Panc1 (cell line): ENCODE results near the gene SLC15A1.

ENCODE experiments used
- POLR2AphosphoS5 ChIP-seq: IDR thresholded peaks from 2 replicates; pipeline ENCODE4 v1.6.1; 2012; ENCODE audit warnings: mild to moderate bottlenecking, low read depth, low read length, moderate library complexity
- SIN3A ChIP-seq: IDR thresholded peaks from 2 replicates; pipeline ENCODE4 v1.6.1; 2012; ENCODE audit warnings: low read depth, mild to moderate bottlenecking, low read length, moderate library complexity, borderline replicate concordance; ENCODE audit not compliant: insufficient read depth
- TCF7L2 ChIP-seq: IDR thresholded peaks from 2 replicates; pipeline ENCODE4 v1.6.1; 2011; ENCODE audit warnings: mild to moderate bottlenecking, low read depth, low read length, inconsistent platforms
- TF ChIP-seq, protein P1 (sequence below): fragments of 450-650 bp; IDR thresholded peaks from 2 replicates; pipeline ENCODE4 v1.5.1; 2017; ENCODE audit warnings: mild to moderate bottlenecking
- TF ChIP-seq, protein P2 (sequence below), 2 experiments: IDR thresholded peaks; 2 replicates each; pipeline ENCODE4 v1.6.1; 2011 to 2012; ENCODE audit warnings: low read depth in 2 of 2, control low read depth in 1 of 2, low read length in 1 of 2, mild to moderate bottlenecking in 1 of 2, moderate library complexity in 1 of 2; ENCODE audit not compliant: insufficient read depth in 1 of 2

DNA sequence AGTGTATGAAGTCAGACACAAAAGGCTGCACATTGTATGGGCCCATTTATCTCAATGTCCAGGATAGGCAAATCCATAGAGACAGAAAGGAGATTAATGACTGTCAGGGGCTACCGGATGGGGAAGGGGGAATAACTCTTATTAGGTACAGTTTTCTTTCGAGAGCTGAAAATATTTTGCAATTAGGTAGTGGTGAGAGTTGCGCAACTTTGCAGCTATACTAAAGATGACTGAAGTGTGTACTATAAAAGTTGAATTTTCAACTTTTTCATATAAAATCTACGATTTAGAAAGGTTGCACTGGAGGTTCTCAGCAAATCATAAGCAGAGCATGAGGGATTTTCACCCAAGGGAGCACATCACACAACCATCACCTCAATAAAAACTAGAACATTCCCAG, 16.1 kb upstream of the SLC15A1 start:
- TF ChIP-seq, protein P1, sequence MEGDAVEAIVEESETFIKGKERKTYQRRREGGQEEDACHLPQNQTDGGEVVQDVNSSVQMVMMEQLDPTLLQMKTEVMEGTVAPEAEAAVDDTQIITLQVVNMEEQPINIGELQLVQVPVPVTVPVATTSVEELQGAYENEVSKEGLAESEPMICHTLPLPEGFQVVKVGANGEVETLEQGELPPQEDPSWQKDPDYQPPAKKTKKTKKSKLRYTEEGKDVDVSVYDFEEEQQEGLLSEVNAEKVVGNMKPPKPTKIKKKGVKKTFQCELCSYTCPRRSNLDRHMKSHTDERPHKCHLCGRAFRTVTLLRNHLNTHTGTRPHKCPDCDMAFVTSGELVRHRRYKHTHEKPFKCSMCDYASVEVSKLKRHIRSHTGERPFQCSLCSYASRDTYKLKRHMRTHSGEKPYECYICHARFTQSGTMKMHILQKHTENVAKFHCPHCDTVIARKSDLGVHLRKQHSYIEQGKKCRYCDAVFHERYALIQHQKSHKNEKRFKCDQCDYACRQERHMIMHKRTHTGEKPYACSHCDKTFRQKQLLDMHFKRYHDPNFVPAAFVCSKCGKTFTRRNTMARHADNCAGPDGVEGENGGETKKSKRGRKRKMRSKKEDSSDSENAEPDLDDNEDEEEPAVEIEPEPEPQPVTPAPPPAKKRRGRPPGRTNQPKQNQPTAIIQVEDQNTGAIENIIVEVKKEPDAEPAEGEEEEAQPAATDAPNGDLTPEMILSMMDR: no peak
- TF ChIP-seq, protein P2, sequence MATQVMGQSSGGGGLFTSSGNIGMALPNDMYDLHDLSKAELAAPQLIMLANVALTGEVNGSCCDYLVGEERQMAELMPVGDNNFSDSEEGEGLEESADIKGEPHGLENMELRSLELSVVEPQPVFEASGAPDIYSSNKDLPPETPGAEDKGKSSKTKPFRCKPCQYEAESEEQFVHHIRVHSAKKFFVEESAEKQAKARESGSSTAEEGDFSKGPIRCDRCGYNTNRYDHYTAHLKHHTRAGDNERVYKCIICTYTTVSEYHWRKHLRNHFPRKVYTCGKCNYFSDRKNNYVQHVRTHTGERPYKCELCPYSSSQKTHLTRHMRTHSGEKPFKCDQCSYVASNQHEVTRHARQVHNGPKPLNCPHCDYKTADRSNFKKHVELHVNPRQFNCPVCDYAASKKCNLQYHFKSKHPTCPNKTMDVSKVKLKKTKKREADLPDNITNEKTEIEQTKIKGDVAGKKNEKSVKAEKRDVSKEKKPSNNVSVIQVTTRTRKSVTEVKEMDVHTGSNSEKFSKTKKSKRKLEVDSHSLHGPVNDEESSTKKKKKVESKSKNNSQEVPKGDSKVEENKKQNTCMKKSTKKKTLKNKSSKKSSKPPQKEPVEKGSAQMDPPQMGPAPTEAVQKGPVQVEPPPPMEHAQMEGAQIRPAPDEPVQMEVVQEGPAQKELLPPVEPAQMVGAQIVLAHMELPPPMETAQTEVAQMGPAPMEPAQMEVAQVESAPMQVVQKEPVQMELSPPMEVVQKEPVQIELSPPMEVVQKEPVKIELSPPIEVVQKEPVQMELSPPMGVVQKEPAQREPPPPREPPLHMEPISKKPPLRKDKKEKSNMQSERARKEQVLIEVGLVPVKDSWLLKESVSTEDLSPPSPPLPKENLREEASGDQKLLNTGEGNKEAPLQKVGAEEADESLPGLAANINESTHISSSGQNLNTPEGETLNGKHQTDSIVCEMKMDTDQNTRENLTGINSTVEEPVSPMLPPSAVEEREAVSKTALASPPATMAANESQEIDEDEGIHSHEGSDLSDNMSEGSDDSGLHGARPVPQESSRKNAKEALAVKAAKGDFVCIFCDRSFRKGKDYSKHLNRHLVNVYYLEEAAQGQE (IDR thresholded peaks at IDR 0.05; ENCODE audit: insufficient read depth in 1 of 2, low read depth in 2 of 2, low read length in 1 of 2): no peak
- no peak for TF ChIP-seq POLR2AphosphoS5
- TF ChIP-seq TCF7L2: no peak
- no peak for TF ChIP-seq SIN3A
